Measurements from ENCODE around the gene NDUFS7.

- TF ChIP-seq POLR2A (IDR thresholded peaks at IDR 0.05; ENCODE audit: low read length) (no peak), GATA1 (IDR thresholded peaks at IDR 0.05; ENCODE audit: low read depth, low read length) (no peak)
Observed at GRCh38 chr19:1401138-1401888, 17.6 kb downstream of the NDUFS7 start, which contains the start of gene GAMT.

All from erythroblast (primary cell).